ENCODE measurements around the gene PRRC2B. TPM values are rescaled to one million over a fixed set of nuclear protein-coding genes. Genes with fewer than 3 reads are reported as not detected.

The PRRC2B gene
- total RNA-seq, 1 donor from 2014 or later, result 128 TPM

- H3K9me3 Mint-ChIP-seq, result no peaks in the 10 kb centered on the region
- H3K27ac Mint-ChIP-seq, result no peak overlapping the region
- H3K36me3 Mint-ChIP-seq (ENCODE audit: low read depth), result peaks cover 53% of the 10 kb centered on the region
- peaks cover 6% of the 10 kb centered on the region for H3K4me1 Mint-ChIP-seq
- H3K4me3 Mint-ChIP-seq, result no peak overlapping the region
- H3K27me3 Mint-ChIP-seq, result no peaks in the 10 kb centered on the region
- no peak for DNase-seq
- intact Hi-C loops (cut with micrococcal nuclease), result no loop called here
Measured at GRCh38 chr9:131524665-131525315, 130.9 kb downstream of the PRRC2B start.

- no peak for DNase-seq
- intact Hi-C loops (cut with micrococcal nuclease), result no loop called here
- no peak overlapping the region for H3K27ac Mint-ChIP-seq
- peaks cover 47% of the 10 kb centered on the region for H3K36me3 Mint-ChIP-seq (ENCODE audit: low read depth)
- peaks cover 9% of the 10 kb centered on the region for H3K4me1 Mint-ChIP-seq
- no peaks in the 10 kb centered on the region for H3K9me3 Mint-ChIP-seq
- H3K27me3 Mint-ChIP-seq, result no peaks in the 10 kb centered on the region
- H3K4me3 Mint-ChIP-seq, result no peak overlapping the region
Measured at GRCh38 chr9:131525643-131526565, 132.0 kb downstream of the PRRC2B start.

- DNase-seq, result no peak
- Mint-ChIP-seq H3K27me3 (no peaks in the 10 kb centered on the region), H3K9me3 (no peaks in the 10 kb centered on the region), H3K36me3 (ENCODE audit: low read depth) (peaks cover 30% of the 10 kb centered on the region), H3K4me1 (peaks cover 9% of the 10 kb centered on the region), H3K4me3 (peak overlapping the region; percentile 61), H3K27ac (peak overlapping the region; percentile 45)
- intact Hi-C loops (cut with micrococcal nuclease), result no loop called here
Measured at GRCh38 chr9:131528186-131528585, 134.3 kb downstream of the PRRC2B start.

- H3K27me3 Mint-ChIP-seq, result no peaks in the 10 kb centered on the region
- intact Hi-C loops (cut with micrococcal nuclease), result no loop called here
- DNase-seq, result no peak
- peaks cover 26% of the 10 kb centered on the region for H3K36me3 Mint-ChIP-seq (ENCODE audit: low read depth)
- H3K27ac Mint-ChIP-seq, result no peak overlapping the region
- H3K9me3 Mint-ChIP-seq, result no peaks in the 10 kb centered on the region
- peak overlapping the region; percentile 86 for H3K4me3 Mint-ChIP-seq
- peaks cover 9% of the 10 kb centered on the region for H3K4me1 Mint-ChIP-seq
Measured at GRCh38 chr9:131528886-131529505, 135.1 kb downstream of the PRRC2B start.

GRCh38 chr9:131529597-131530545 is 136.0 kb downstream of the PRRC2B start:
- Mint-ChIP-seq H3K27me3 (no peaks in the 10 kb centered on the region), H3K4me3 (peak overlapping the region; percentile 86), H3K9me3 (no peaks in the 10 kb centered on the region), H3K27ac (peak overlapping the region; percentile 79), H3K36me3 (ENCODE audit: low read depth) (peaks cover 21% of the 10 kb centered on the region), H3K4me1 (peaks cover 14% of the 10 kb centered on the region)
- intact Hi-C loops (cut with micrococcal nuclease), result loop anchor here (2.0 kb wide), 1 partner anchor 25 kb away; no protein-coding TSS in a partner anchor
- no peak for DNase-seq

- H3K4me3 Mint-ChIP-seq, result peak overlapping the region; percentile 86
- peaks cover 15% of the 10 kb centered on the region for H3K4me1 Mint-ChIP-seq
- DNase-seq, result peak; percentile 71
- intact Hi-C loops (cut with micrococcal nuclease), result loop anchor here (2.0 kb wide), 1 partner anchor 26 kb away; no protein-coding TSS in a partner anchor
- H3K27ac Mint-ChIP-seq, result peak overlapping the region; percentile 79
- no peaks in the 10 kb centered on the region for H3K27me3 Mint-ChIP-seq
- H3K36me3 Mint-ChIP-seq (ENCODE audit: low read depth), result peaks cover 18% of the 10 kb centered on the region
- H3K9me3 Mint-ChIP-seq, result no peaks in the 10 kb centered on the region
Measured at GRCh38 chr9:131530546-131530919, 136.6 kb downstream of the PRRC2B start.

GRCh38 chr9:131530920-131531832 is 137.3 kb downstream of the PRRC2B start, which contains the start of gene UCK1:
TSS of gene UCK1 (minus strand) at chr9:131531263. CDS start at chr9:131531174, 89 bp downstream.
- intact Hi-C loops (cut with micrococcal nuclease), result loop anchor here (1.0 to 2.0 kb wide), 2 partner anchors 26 to 406 kb away; partner anchors contain the start of gene NUP214
- H3K27ac Mint-ChIP-seq, result peak within 1 kb of the TSS; percentile 79
- peak within 1 kb of the TSS; percentile 86 for H3K4me3 Mint-ChIP-seq
- H3K4me1 Mint-ChIP-seq, result peaks cover 15% of the 10 kb centered on the region
- no peaks in the 10 kb centered on the region for H3K27me3 Mint-ChIP-seq
- H3K36me3 Mint-ChIP-seq (ENCODE audit: low read depth), result peaks cover 17% of the 10 kb centered on the region
- peak; percentile 93 for DNase-seq
- no peaks in the 10 kb centered on the region for H3K9me3 Mint-ChIP-seq

GRCh38 chr9:131534721-131535237 is 140.9 kb downstream of the PRRC2B start:
- no peak for DNase-seq
- Mint-ChIP-seq H3K9me3 (no peaks in the 10 kb centered on the region), H3K36me3 (ENCODE audit: low read depth) (no peaks in the 10 kb centered on the region), H3K27ac (no peak overlapping the region), H3K4me1 (peaks cover 17% of the 10 kb centered on the region), H3K27me3 (no peaks in the 10 kb centered on the region), H3K4me3 (no peak overlapping the region)
- intact Hi-C loops (cut with micrococcal nuclease), result no loop called here

- peaks cover 3% of the 10 kb centered on the region for H3K27me3 Mint-ChIP-seq
- peaks cover 4% of the 10 kb centered on the region for H3K9me3 Mint-ChIP-seq
- H3K36me3 Mint-ChIP-seq (ENCODE audit: low read depth), result no peaks in the 10 kb centered on the region
- no peak overlapping the region for H3K4me3 Mint-ChIP-seq
- H3K4me1 Mint-ChIP-seq, result peaks cover 15% of the 10 kb centered on the region
- no peak for DNase-seq
- intact Hi-C loops (cut with micrococcal nuclease), result no loop called here
- H3K27ac Mint-ChIP-seq, result no peak overlapping the region
Measured at GRCh38 chr9:131537946-131538345, 144.1 kb downstream of the PRRC2B start.

- H3K27ac Mint-ChIP-seq, result no peak overlapping the region
- peaks cover 14% of the 10 kb centered on the region for H3K4me1 Mint-ChIP-seq
- H3K27me3 Mint-ChIP-seq, result peaks cover 11% of the 10 kb centered on the region
- H3K9me3 Mint-ChIP-seq, result peaks cover 11% of the 10 kb centered on the region
- peaks cover 7% of the 10 kb centered on the region for H3K36me3 Mint-ChIP-seq (ENCODE audit: low read depth)
- no peak overlapping the region for H3K4me3 Mint-ChIP-seq
- no peak for DNase-seq
- intact Hi-C loops (cut with micrococcal nuclease), result no loop called here
Measured at GRCh38 chr9:131539223-131539923, 145.5 kb downstream of the PRRC2B start.

- Mint-ChIP-seq H3K27ac (no peak overlapping the region), H3K36me3 (ENCODE audit: low read depth) (peaks cover 9% of the 10 kb centered on the region), H3K9me3 (peaks cover 13% of the 10 kb centered on the region), H3K4me1 (peaks cover 9% of the 10 kb centered on the region), H3K27me3 (peaks cover 41% of the 10 kb centered on the region), H3K4me3 (no peak overlapping the region)
- intact Hi-C loops (cut with micrococcal nuclease), result no loop called here
- DNase-seq, result no peak
Measured at GRCh38 chr9:131543141-131543540, 149.3 kb downstream of the PRRC2B start.

Data from activated CD4-positive, alpha-beta T cell treated with anti-CD3 and anti-CD28 coated beads, Interleukin-2, amount 10 ng/mL, durations not matched to agents 24 days and 14 days (primary cell).